ENCODE measurements around the gene CXCR1.

CXCR1 gene

DNA sequence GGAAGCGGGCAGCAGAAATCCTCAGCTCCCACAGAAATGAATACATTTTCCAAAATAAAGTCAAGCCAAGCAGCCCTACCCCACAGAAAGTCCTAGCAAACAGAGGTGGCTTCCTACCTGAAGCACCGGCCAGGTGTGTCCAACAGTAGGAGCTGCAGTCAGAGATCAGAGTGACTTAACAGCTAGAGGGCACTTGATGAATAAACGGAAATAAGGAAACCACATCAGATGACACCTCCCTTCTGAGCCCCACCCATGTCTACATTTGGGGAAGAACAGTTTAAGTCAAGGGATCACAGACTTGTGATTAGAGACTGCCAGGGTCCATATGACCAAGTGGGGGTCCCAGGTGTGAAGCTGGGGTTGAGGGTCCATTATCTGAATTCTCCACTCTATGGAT lies at the start of gene CXCR1:
CXCR1 (minus strand) TSS at position 172 of the 400 bp plus-strand sequence. CDS start 1,751 bp downstream, outside the sequence.
- H3K27me3 ChIP-seq (ENCODE audit: control insufficient read depth, insufficient read depth, low read length): peaks cover 6% of the 10 kb centered on the region; the same call in 1 of the 2 replicates

DNA sequence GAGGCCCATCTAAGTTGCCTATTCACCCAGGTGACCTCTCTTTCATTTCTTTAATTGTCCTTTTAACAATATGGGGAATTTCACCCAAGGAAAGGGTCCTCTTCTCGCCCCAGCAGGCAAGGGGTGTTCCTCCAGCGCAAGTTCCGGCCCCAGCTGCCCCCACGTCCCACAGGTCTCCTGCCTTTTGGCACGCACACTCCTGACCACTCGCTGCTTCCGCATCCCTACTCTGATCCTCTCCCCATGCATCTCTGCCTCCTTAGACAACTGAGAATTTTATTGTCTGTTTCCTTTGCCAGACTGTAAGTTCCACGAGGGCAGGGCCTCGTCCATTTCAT lies 49.5 kb upstream of the CXCR1 start:
- peaks cover 21% of the 10 kb centered on the region for H3K4me1 ChIP-seq (ENCODE audit: control insufficient read depth, insufficient read depth, low read length)
- peaks cover 9% of the 10 kb centered on the region for H3K36me3 ChIP-seq (ENCODE audit: control insufficient read depth, insufficient read depth, low read length)
- peak overlapping the region; percentile 58 for H3K9ac ChIP-seq (ENCODE audit: low read length)
- peak overlapping the region; percentile 76 for H3K4me3 ChIP-seq (ENCODE audit: low read depth, low read length)
- no peaks in the 10 kb centered on the region for H3K9me3 ChIP-seq (ENCODE audit: control insufficient read depth, insufficient read depth, low read depth, low read length)
- no peaks in the 10 kb centered on the region for H3K27me3 ChIP-seq (ENCODE audit: control insufficient read depth, insufficient read depth, low read length)
- no peak overlapping the region for H3K27ac ChIP-seq (ENCODE audit: low read depth, low read length)

More for the DNA sequence above, at the start of gene CXCR1:
- H3K9ac ChIP-seq (ENCODE audit: low read length): no peak within 1 kb of the TSS
- H3K36me3 ChIP-seq (ENCODE audit: control insufficient read depth, insufficient read depth, low read length): no peaks in the 10 kb centered on the region
- H3K27ac ChIP-seq (ENCODE audit: low read depth, low read length): no peak within 1 kb of the TSS
- H3K4me1 ChIP-seq (ENCODE audit: control insufficient read depth, insufficient read depth, low read length): peaks cover 8% of the 10 kb centered on the region; the same call in 1 of the 2 replicates
- H3K9me3 ChIP-seq (ENCODE audit: control insufficient read depth, insufficient read depth, low read depth, low read length): no peaks in the 10 kb centered on the region
- no peak within 1 kb of the TSS for H3K4me3 ChIP-seq (ENCODE audit: low read depth, low read length)

DNA sequence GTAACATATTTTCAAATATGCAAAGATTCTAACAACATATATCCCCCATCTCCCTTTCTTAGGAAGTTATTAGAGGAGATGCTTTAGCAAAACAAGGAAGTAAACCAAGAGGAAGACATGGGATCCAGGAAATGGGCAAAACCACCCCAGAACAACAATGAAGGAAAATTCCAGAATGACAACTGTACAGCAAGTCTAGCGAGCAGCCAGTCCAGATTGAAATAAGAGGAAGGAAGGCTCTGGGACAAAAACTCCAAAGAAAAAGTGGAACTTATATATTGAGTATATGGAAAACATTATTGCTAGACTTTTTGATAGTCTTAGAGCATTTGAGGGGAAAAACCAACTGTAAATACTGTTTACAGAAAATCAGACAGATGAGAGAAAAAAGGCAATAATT lies 47.4 kb upstream of the CXCR1 start:
- no peaks in the 10 kb centered on the region for H3K27me3 ChIP-seq (ENCODE audit: control insufficient read depth, insufficient read depth, low read length)
- peaks cover 12% of the 10 kb centered on the region for H3K4me1 ChIP-seq (ENCODE audit: control insufficient read depth, insufficient read depth, low read length)
- H3K9ac ChIP-seq (ENCODE audit: low read length): no peak overlapping the region
- no peak overlapping the region for H3K4me3 ChIP-seq (ENCODE audit: low read depth, low read length)
- no peak overlapping the region for H3K27ac ChIP-seq (ENCODE audit: low read depth, low read length)
- no peaks in the 10 kb centered on the region for H3K9me3 ChIP-seq (ENCODE audit: control insufficient read depth, insufficient read depth, low read depth, low read length)
- H3K36me3 ChIP-seq (ENCODE audit: control insufficient read depth, insufficient read depth, low read length): no peaks in the 10 kb centered on the region

DNA sequence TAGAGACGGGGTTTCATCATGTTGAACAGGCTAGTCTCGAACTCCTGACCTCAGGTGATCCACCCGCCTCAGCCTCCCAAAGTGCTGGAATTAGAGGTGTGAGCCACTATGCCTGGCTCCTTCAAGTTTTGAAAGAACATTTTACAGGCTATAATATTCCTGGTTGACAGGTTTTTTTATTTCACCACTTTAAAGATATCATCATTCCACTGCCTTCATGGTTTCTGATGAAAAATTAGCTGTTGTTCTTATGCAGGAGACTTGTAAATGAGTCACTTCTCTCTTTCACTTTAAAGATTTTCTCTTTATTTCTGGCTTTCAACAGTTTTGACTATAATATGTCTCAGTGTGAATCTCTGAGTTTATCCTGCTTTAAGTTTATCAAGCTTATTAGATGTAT lies 42.3 kb upstream of the CXCR1 start:
- H3K36me3 ChIP-seq (ENCODE audit: control insufficient read depth, insufficient read depth, low read length): no peaks in the 10 kb centered on the region
- no peaks in the 10 kb centered on the region for H3K27me3 ChIP-seq (ENCODE audit: control insufficient read depth, insufficient read depth, low read length)
- H3K9me3 ChIP-seq (ENCODE audit: control insufficient read depth, insufficient read depth, low read depth, low read length): no peaks in the 10 kb centered on the region
- no peak overlapping the region for H3K4me3 ChIP-seq (ENCODE audit: low read depth, low read length)
- no peak overlapping the region for H3K9ac ChIP-seq (ENCODE audit: low read length)
- H3K27ac ChIP-seq (ENCODE audit: low read depth, low read length): no peak overlapping the region
- no peaks in the 10 kb centered on the region for H3K4me1 ChIP-seq (ENCODE audit: control insufficient read depth, insufficient read depth, low read length)

DNA sequence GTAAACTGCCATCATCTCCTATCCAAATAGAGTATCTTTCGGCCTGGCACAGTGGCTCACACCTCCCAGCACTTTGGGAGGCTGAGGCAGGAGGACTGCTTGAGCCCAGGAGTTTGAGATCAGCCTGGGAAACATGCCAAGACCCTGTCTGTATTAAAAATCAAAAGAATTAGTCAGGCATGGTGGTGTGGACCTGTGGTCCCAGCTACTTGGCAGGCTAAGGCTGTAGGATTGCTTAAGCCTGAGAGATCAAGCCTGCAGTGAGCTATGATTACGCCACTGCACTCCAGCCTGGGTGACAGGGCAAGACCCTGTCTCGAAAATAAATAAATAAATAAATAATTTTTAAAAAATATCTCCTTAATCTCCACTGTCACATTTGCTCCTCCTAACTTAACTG lies 35.5 kb upstream of the CXCR1 start:
- Histone ChIP-seq H3K36me3 (ENCODE audit: control insufficient read depth, insufficient read depth, low read length) (no peaks in the 10 kb centered on the region), H3K27ac (ENCODE audit: low read depth, low read length) (no peak overlapping the region), H3K4me1 (ENCODE audit: control insufficient read depth, insufficient read depth, low read length) (no peaks in the 10 kb centered on the region), H3K9me3 (ENCODE audit: control insufficient read depth, insufficient read depth, low read depth, low read length) (no peaks in the 10 kb centered on the region), H3K27me3 (ENCODE audit: control insufficient read depth, insufficient read depth, low read length) (no peaks in the 10 kb centered on the region; the same call in 1 of the 2 replicates), H3K4me3 (ENCODE audit: low read depth, low read length) (no peak overlapping the region), H3K9ac (ENCODE audit: low read length) (no peak overlapping the region)

DNA sequence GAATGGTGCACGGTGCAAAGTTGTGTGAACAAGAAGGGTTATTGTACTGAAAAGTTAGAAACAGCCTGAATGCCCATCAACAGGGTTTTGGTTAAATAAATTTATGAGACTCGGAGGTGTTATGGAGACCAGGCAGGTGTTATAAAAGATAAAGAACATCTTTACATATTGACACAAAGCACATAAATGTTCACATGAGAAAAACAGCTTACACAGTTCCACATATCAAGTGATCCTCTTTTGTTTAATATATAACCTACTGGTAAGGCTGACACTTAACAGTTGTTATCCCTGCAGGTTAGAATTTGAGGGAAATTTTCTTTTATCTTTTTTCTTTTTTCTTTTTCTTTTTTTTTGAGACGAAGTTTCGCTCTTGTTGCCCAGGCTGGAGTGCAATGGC lies 30.2 kb upstream of the CXCR1 start:
- Histone ChIP-seq H3K4me1 (ENCODE audit: control insufficient read depth, insufficient read depth, low read length) (0 out of 2 replicates have a peak, but pooled peaks cover 3% of the 10 kb centered on the region), H3K4me3 (ENCODE audit: low read depth, low read length) (no peak overlapping the region), H3K9ac (ENCODE audit: low read length) (no peak overlapping the region), H3K9me3 (ENCODE audit: control insufficient read depth, insufficient read depth, low read depth, low read length) (no peaks in the 10 kb centered on the region), H3K27me3 (ENCODE audit: control insufficient read depth, insufficient read depth, low read length) (no peaks in the 10 kb centered on the region; the same call in 1 of the 2 replicates), H3K36me3 (ENCODE audit: control insufficient read depth, insufficient read depth, low read length) (no peaks in the 10 kb centered on the region), H3K27ac (ENCODE audit: low read depth, low read length) (no peak overlapping the region)

DNA sequence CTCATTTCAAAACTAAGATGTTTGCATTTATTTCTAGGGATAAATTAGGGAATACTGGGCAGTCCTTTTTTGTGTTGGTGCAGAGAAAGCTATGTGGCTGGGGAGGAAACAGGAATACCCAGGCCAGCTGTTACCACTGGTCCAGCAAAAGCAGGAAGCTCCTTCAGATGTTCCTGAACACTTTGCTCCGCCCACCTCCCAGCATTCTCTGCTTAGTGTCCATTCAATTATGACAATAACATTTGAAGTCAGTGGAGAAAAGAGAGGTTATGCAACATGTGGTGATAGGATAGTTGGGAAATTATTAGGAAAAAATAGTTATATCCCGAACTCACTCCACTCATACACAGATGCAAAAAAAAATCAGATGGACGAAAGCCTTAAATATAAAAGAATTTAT lies 28.1 kb upstream of the CXCR1 start:
- Histone ChIP-seq H3K4me1 (ENCODE audit: control insufficient read depth, insufficient read depth, low read length) (0 out of 2 replicates have a peak, but pooled peaks cover 3% of the 10 kb centered on the region), H3K9me3 (ENCODE audit: control insufficient read depth, insufficient read depth, low read depth, low read length) (no peaks in the 10 kb centered on the region), H3K4me3 (ENCODE audit: low read depth, low read length) (no peak overlapping the region), H3K27me3 (ENCODE audit: control insufficient read depth, insufficient read depth, low read length) (no peaks in the 10 kb centered on the region; the same call in 1 of the 2 replicates), H3K36me3 (ENCODE audit: control insufficient read depth, insufficient read depth, low read length) (no peaks in the 10 kb centered on the region), H3K27ac (ENCODE audit: low read depth, low read length) (no peak overlapping the region), H3K9ac (ENCODE audit: low read length) (no peak overlapping the region)

DNA sequence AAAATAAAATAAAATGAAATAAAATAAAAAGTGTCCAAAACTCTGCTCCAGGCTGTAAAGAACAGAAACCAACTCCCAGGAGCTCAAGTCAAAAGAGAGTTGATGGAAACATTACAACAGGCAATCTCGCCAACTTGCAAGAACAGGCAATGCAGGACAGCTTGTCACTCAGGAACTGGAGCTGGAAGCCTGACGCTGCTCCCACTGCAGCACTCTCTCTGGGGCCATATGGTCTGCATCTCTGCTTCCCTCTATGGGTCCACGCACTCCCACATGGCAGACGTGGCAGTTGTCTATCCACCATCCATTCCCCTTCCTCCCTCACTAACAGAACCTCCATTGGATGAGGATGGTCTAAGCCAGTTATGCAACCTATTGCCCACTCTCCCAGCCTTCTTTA lies 26.9 kb upstream of the CXCR1 start:
- no peak overlapping the region for H3K27ac ChIP-seq (ENCODE audit: low read depth, low read length)
- H3K36me3 ChIP-seq (ENCODE audit: control insufficient read depth, insufficient read depth, low read length): no peaks in the 10 kb centered on the region
- no peak overlapping the region for H3K4me3 ChIP-seq (ENCODE audit: low read depth, low read length)
- no peak overlapping the region for H3K9ac ChIP-seq (ENCODE audit: low read length)
- 0 out of 2 replicates have a peak, but pooled peaks cover 3% of the 10 kb centered on the region for H3K4me1 ChIP-seq (ENCODE audit: control insufficient read depth, insufficient read depth, low read length)
- H3K9me3 ChIP-seq (ENCODE audit: control insufficient read depth, insufficient read depth, low read depth, low read length): no peaks in the 10 kb centered on the region
- H3K27me3 ChIP-seq (ENCODE audit: control insufficient read depth, insufficient read depth, low read length): no peaks in the 10 kb centered on the region; the same call in 1 of the 2 replicates

DNA sequence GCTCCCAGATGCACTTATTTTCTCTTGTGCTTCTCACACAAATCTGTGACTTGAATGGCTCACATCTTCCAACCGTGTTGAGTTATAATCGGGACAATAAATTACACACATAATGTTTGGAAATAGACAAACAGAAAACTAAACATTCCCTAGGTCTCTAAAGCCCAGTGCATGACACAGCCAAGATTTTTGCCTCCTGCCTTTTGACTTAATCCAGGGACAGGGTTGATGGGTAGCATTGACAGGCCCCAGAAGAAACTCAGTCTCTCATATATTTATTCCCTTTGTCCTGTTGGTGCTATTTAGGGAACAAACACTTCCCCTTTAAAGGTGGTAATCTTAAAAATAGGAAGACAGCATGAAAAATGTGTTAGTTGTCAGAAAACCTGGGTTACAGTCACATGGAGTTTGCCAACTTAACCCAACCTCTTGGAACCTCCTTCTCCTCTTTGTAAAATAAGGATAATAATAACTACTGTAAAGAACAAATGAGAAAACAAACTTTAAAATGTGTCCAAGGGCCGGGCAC lies 26.2 kb upstream of the CXCR1 start:
- Histone ChIP-seq H3K27ac (ENCODE audit: low read depth, low read length) (no peak overlapping the region), H3K9ac (ENCODE audit: low read length) (no peak overlapping the region), H3K4me1 (ENCODE audit: control insufficient read depth, insufficient read depth, low read length) (0 out of 2 replicates have a peak, but pooled peaks cover 3% of the 10 kb centered on the region), H3K9me3 (ENCODE audit: control insufficient read depth, insufficient read depth, low read depth, low read length) (no peaks in the 10 kb centered on the region), H3K27me3 (ENCODE audit: control insufficient read depth, insufficient read depth, low read length) (no peaks in the 10 kb centered on the region), H3K4me3 (ENCODE audit: low read depth, low read length) (no peak overlapping the region), H3K36me3 (ENCODE audit: control insufficient read depth, insufficient read depth, low read length) (no peaks in the 10 kb centered on the region)

DNA sequence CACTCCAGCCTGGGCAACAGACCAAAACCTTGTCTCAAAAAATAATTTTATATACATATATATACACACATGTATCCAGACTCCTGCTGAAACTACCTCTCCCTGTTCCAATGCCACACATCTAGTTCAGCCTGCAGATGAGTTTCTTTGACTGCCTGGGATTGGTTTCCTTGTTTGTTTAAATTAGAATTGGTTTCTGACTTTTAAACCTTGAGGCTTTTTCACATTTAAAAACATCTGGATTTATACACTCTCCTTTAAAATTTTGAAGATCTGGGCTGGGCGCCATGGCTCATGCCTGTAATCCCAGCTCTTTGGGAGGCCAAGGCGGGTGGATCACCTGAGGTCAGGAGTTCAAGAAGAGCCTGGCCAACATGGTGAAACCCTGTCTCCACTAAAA lies 21.8 kb upstream of the CXCR1 start:
- Histone ChIP-seq H3K9ac (ENCODE audit: low read length) (no peak overlapping the region), H3K4me1 (ENCODE audit: control insufficient read depth, insufficient read depth, low read length) (0 out of 2 replicates have a peak, but pooled peaks cover 3% of the 10 kb centered on the region), H3K27ac (ENCODE audit: low read depth, low read length) (no peak overlapping the region), H3K9me3 (ENCODE audit: control insufficient read depth, insufficient read depth, low read depth, low read length) (no peaks in the 10 kb centered on the region), H3K27me3 (ENCODE audit: control insufficient read depth, insufficient read depth, low read length) (no peaks in the 10 kb centered on the region), H3K4me3 (ENCODE audit: low read depth, low read length) (no peak overlapping the region), H3K36me3 (ENCODE audit: control insufficient read depth, insufficient read depth, low read length) (no peaks in the 10 kb centered on the region)

DNA sequence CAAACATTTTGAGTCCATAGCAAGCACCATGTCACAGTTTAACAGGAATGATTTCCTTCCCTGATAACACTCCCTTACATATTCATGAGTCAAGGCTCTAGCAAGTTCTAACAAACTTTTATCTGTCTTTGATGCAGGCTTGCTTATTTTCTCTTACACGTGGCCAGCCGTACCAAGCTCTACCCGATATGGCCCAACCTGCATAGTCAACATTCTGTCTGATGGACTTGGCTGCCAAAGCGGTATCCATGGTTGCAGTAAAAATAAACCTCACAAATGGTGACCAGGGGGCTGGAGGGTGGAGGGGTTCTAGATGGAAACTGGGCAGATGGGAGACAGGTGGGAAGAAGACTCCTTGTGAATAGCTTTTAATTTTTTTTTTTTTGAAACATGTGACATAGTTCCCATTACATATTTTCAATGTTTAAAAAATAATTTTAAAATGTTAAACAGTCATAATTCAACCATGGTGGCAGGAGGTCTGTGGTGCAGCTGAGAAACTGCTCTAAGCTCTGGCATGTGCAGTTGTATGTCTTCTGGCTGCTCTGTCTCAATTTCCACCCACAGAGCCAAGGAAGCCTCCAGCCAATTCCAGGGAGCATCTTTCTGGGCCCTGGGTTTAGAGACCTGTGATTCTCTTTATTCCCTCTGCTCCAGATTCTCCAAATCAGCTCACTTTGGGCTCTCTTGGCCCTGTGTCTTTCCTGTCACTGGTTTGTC lies 20.7 kb upstream of the CXCR1 start:
- Histone ChIP-seq H3K27me3 (ENCODE audit: control insufficient read depth, insufficient read depth, low read length) (no peaks in the 10 kb centered on the region), H3K4me1 (ENCODE audit: control insufficient read depth, insufficient read depth, low read length) (0 out of 2 replicates have a peak, but pooled peaks cover 2% of the 10 kb centered on the region), H3K27ac (ENCODE audit: low read depth, low read length) (no peak overlapping the region), H3K9me3 (ENCODE audit: control insufficient read depth, insufficient read depth, low read depth, low read length) (no peaks in the 10 kb centered on the region), H3K36me3 (ENCODE audit: control insufficient read depth, insufficient read depth, low read length) (no peaks in the 10 kb centered on the region), H3K9ac (ENCODE audit: low read length) (no peak overlapping the region), H3K4me3 (ENCODE audit: low read depth, low read length) (no peak overlapping the region)

Measured in HUES6 (cell line).